ENCODE results near the gene BCL2L13.
"Not testable (repeated sequence)": the region's sequence is repeated elsewhere in the genome, so short reads cannot be mapped to it uniquely, and the experiment has no call there.

Gene BCL2L13

GRCh38 chr22:17634696-17635095, 3.9 kb upstream of the BCL2L13 start:
- in situ Hi-C loops (cut with HindIII; ENCODE audit: low sequenced_read_pairs) = no loop called here

GRCh38 chr22:17636850-17637249, 1.7 kb upstream of the BCL2L13 start:
- in situ Hi-C loops (cut with HindIII; ENCODE audit: low sequenced_read_pairs) = not testable (repeated sequence)

- in situ Hi-C loops (cut with HindIII; ENCODE audit: low sequenced_read_pairs) = no loop called here
These were observed 921 bp upstream of the BCL2L13 start for GRCh38 chr22:17637490-17638181.

DNA sequence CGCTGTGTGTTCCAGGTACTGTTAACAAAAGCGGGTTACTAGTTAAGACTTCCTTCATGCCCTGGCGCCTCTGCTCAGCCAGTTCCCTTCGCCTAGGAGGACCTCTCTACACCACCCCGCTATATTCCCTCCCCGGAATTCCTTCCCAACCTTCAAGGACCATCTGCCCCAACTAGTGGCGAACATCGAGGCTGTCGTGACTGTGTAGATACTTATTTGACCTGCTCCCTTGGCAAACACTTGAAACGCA, 450 bp upstream of the BCL2L13 start:
- in situ Hi-C loops (cut with HindIII; ENCODE audit: low sequenced_read_pairs) = no loop called here

GRCh38 chr22:17639247-17639741, 737 bp downstream of the BCL2L13 start:
- in situ Hi-C loops (cut with HindIII; ENCODE audit: low sequenced_read_pairs) = no loop called here

- in situ Hi-C loops (cut with HindIII; ENCODE audit: low sequenced_read_pairs) = no loop called here
These were observed 2.7 kb downstream of the BCL2L13 start for GRCh38 chr22:17641269-17641668.

- in situ Hi-C loops (cut with HindIII; ENCODE audit: low sequenced_read_pairs) = not testable (repeated sequence)
These were observed 3.8 kb downstream of the BCL2L13 start for GRCh38 chr22:17642357-17642756.

DNA sequence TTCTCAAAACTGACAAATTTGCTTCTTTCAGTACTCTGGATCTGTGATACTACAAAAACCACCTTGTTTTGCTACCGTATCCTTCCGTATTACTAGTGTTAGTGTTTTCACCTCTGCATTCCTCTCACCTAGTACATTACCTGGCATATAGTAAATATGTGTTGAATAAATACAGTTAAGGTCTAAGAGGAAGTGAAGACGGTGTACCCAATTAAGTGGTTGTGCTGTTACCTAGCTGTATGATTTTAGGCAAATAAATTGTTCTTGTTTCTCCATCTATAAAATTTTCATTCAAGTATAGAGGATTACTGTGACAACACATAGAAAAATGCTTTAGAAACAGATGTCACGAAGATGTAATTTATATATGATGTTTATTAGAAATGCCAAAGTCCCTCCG, 8.9 kb downstream of the BCL2L13 start:
- in situ Hi-C loops (cut with HindIII; ENCODE audit: low sequenced_read_pairs) = no loop called here

DNA sequence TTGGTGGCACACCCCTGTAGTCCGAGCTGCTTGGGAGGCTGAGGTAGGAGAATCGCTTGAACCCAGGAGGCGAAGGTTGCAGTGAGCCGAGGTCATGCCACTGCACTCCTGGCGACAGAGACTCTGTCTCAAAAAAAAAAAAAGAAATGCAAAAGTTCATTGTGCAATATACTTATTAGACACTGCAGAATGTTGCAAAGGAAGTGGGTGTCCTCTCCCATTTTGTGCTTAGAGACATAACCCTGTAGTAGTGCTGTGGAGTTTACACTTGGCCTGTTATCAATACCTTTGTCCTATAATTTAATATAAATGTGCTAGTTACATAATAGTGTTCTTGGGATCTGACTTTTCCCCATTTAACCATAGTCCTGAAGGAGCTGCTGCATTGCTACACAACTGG, 9.4 kb downstream of the BCL2L13 start:
- in situ Hi-C loops (cut with HindIII; ENCODE audit: low sequenced_read_pairs) = no loop called here

- in situ Hi-C loops (cut with HindIII; ENCODE audit: low sequenced_read_pairs) = no loop called here
These were observed 10.0 kb downstream of the BCL2L13 start for GRCh38 chr22:17648569-17648968.

DNA sequence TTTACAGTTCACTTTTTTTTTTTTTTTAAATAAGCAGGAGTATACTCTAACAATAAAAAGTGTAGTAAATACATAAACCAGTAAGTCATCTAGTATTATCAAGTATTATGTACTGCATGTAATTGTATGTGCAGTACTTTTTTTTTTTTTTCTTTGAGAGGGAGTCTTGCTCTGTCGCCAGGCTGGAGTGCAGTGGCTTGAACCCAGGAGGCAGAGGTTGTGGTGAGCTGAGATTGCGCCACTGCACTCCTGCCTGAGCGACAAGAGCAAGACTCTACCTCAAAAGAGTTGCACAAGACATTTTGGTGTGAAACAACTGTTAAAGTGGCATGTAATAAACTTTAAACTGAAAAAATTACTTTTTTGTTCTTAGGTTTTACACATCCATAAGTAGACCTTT, 16.7 kb downstream of the BCL2L13 start:
- in situ Hi-C loops (cut with HindIII; ENCODE audit: low sequenced_read_pairs) = no loop called here

- in situ Hi-C loops (cut with HindIII; ENCODE audit: low sequenced_read_pairs) = no loop called here
These were observed 18.4 kb downstream of the BCL2L13 start for GRCh38 chr22:17656870-17657395.

- in situ Hi-C loops (cut with HindIII; ENCODE audit: low sequenced_read_pairs) = no loop called here
These were observed 26.0 kb downstream of the BCL2L13 start for GRCh38 chr22:17664414-17665055.

DNA sequence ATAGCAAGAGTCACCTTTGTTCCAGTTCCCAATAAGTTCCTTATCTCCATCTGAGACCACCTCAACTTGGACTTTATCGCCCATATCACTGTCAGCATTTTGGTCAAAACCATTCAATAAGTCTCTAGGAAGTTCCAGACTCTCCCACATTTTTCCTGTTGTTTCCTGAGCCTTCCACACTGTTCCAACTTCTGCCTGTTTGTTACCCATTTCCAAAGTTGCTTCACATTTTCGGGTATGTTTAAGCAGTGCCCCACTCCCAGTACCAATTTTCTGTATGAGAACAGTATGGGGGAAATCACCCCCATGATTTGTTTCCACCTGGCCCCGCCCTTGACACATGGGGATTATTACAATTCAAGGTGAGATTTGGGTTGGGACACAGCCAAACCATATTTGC, 26.7 kb downstream of the BCL2L13 start:
- in situ Hi-C loops (cut with HindIII; ENCODE audit: low sequenced_read_pairs) = no loop called here

GRCh38 chr22:17665854-17666253, 27.3 kb downstream of the BCL2L13 start:
- in situ Hi-C loops (cut with HindIII; ENCODE audit: low sequenced_read_pairs) = no loop called here

DNA sequence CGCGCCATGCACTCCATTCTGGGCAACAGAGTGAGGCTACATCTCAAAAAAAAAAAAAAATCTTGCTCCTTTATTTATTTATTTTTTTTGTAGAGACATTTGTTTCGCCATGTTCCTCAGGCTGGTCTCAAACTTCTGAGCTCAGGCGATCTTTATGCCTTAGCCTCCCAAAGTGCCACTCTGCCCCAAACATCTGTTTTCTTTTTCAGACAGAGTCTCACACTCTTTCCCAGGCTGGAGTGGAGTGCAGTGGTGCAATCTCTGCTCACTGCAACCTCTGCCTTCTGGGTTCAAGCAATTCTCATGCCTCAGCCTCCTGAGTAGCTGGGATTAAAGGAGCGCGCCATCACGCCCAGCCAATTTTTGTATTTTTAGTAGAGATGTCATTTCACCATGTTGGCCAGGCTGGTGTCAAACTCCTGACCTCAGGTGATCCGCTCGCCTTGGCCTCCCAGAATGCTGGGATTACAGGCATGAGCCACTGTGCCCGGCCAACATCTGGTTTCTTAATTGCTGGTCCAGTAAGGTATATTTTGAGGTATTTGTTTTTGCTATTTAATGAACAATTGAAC, 33.0 kb downstream of the BCL2L13 start:
- in situ Hi-C loops (cut with HindIII; ENCODE audit: low sequenced_read_pairs) = not testable (repeated sequence)

- in situ Hi-C loops (cut with HindIII; ENCODE audit: low sequenced_read_pairs) = no loop called here
These were observed 33.9 kb downstream of the BCL2L13 start for GRCh38 chr22:17672417-17672991.

- in situ Hi-C loops (cut with HindIII; ENCODE audit: low sequenced_read_pairs) = no loop called here
These were observed 35.6 kb downstream of the BCL2L13 start for GRCh38 chr22:17674152-17674551.

DNA sequence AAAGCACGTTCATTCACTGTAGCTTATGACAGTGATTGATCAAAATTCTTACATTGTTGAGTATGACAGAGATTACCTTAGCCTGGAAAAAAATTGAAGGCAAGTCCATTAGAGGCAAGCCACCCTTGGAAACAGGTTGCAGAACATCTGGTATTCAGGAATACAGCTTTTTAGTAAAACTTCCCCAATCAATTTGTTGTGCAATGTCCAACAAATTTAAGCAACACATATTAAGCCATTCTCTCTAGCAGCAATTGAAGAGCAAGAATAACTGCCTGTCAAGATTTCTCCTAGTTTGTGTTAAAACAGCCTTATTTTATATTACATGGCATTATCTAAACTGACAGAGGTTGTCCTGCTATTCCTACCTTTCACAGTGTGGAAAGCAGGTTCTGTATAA, 37.0 kb downstream of the BCL2L13 start:
- in situ Hi-C loops (cut with HindIII; ENCODE audit: low sequenced_read_pairs) = no loop called here

DNA sequence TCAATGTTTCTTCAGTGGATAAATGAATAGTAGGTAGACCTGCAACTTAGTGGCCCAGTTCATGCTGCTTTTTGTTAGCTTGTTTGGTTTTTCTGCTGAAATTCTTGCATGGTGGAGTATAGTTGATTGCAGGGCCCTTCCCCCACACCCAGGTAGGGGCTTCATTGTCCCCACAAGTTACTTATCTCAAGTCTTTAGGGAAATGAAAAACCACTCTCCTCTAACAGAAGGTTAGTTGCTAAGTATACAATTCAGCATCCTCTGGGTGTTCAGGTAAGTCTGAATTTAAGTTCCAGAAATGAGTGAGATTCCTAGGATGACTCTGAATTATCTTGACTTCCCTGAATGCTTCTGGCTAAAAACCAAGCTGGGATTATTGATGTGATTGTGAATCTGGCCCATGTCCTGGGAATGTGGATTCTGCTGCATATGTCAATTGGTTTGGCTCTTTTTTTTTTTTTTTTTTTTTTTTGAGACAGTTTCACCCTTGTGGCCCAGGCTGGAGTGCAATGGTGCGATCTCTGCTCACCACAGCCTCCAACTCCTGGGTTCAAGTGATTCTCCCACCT, 40.3 kb downstream of the BCL2L13 start:
- in situ Hi-C loops (cut with HindIII; ENCODE audit: low sequenced_read_pairs) = no loop called here

DNA sequence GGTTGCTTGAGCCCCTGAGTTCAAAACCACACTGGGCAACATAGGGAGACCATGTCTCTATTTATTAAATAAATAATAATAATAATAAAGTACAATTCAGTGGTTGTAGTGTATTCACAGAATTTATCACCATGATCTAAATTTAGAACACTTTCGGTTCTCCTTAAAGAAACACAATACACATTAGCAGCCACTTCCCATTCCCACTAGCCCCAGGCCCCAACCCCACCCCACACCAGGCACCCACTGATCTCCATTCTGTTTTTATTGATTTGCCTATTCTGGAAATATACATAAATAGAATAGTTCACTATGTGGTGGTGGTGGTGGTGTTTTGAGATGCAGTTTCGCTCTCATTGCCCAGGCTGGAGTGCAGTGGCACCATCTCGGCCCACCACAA, 45.7 kb downstream of the BCL2L13 start:
- in situ Hi-C loops (cut with HindIII; ENCODE audit: low sequenced_read_pairs) = no loop called here

GRCh38 chr22:17692841-17693240, 54.3 kb downstream of the BCL2L13 start:
- in situ Hi-C loops (cut with HindIII; ENCODE audit: low sequenced_read_pairs) = no loop called here

All from DLD1 (cell line).